GM12878 (cell line): ENCODE data around the gene DEK. TPM values are rescaled to one million over a fixed set of nuclear protein-coding genes. Genes with fewer than 3 reads are reported as not detected.

Experiments used
- ATAC-seq: fragments of 200-7000 bp; cut with Tn5 transposase; 3 replicates; pipeline ENCODE4 v1.9.1; 2020; ENCODE audit warnings: mild to moderate bottlenecking, moderate library complexity
- BruUV-seq: library from RNA; stranded (reverse); fragments of 400-500 nt; replicated peaks from 2 replicates; lab custom pipeline; 2021; lab: Mats Ljungman, UMichigan
- CTCF ChIA-PET: fragments of 300-600 bp; sonication (Branson Sonifier 250); formaldehyde crosslinking; extraction: SDS; loops from one replicate; lab custom pipeline; 2021; ENCODE audit warnings: inconsistent platforms; lab: Yijun Ruan, JAX
- POLR2A ChIA-PET: fragments of 350-600 bp; formaldehyde crosslinking; extraction: SDS; loops from one replicate; lab custom pipeline; 2021; ENCODE audit warnings: inconsistent platforms; lab: Charles Lee
- RAD21 ChIA-PET: fragments of 300-600 bp; sonication (Branson Sonifier 250); formaldehyde crosslinking; loops from one replicate; lab custom pipeline; 2023; ENCODE audit warnings: antibody characterized with exemption; ENCODE audit not compliant: unreplicated experiment; lab: Charles Lee
- SMC1A ChIA-PET: fragments of 300-600 bp; sonication (Branson Sonifier 250); formaldehyde crosslinking; loops from one replicate; lab custom pipeline; 2023; ENCODE audit not compliant: unreplicated experiment, uncharacterized antibody; lab: Charles Lee
- DNase-seq: peaks from one replicate; pipeline ENCODE4 v3.0.0-alpha.2; 2011; ENCODE audit warnings: low read depth, low spot score
- FAIRE-seq: peaks from 3 replicates; lab custom pipeline; 2011; peaks lifted over from hg19 to GRCh38; lab: Jason Lieb, UNC
- H2AFZ ChIP-seq: 2 replicates; pipeline ENCODE4 v1.6.0; 2011; ENCODE audit warnings: low read depth, low read length, control low read depth; ENCODE audit not compliant: control insufficient read depth
- H3K27ac ChIP-seq: 2 replicates; pipeline ENCODE4 v1.5.1; 2011; ENCODE audit warnings: control low read depth; ENCODE audit not compliant: control insufficient read depth, insufficient read depth
- H3K27me3 ChIP-seq, 2 experiments: replicated peaks in 1 of 2; 2 replicates each; pipeline versions ENCODE4 v1.6.0 to v1.6.1; 2011; ENCODE audit warnings: low read length in 1 of 2; ENCODE audit not compliant: control insufficient read depth in 2 of 2, insufficient read depth in 2 of 2
- H3K36me3 ChIP-seq, 2 experiments: 2 replicates each; pipeline ENCODE4 v1.5.1; 2011; ENCODE audit warnings: low read length in 1 of 2; ENCODE audit not compliant: control insufficient read depth in 2 of 2, insufficient read depth in 2 of 2
- H3K4me1 ChIP-seq: 2 replicates; pipeline ENCODE4 v1.6.1; 2011; ENCODE audit warnings: mild to moderate bottlenecking, low read length, moderate library complexity, mixed read lengths; ENCODE audit not compliant: control insufficient read depth, insufficient read depth
- H3K4me2 ChIP-seq: 2 replicates; pipeline ENCODE4 v1.6.0; 2011; ENCODE audit warnings: control low read depth; ENCODE audit not compliant: control insufficient read depth, insufficient read depth
- H3K4me3 ChIP-seq: fragments of 200-600 bp; sonication (generic); 2 replicates; pipeline ENCODE4 v1.5.1; 2016
- H3K79me2 ChIP-seq: 2 replicates; pipeline ENCODE4 v1.6.0; 2011; ENCODE audit warnings: low read length; ENCODE audit not compliant: control insufficient read depth, insufficient read depth
- H3K9ac ChIP-seq: 2 replicates; pipeline ENCODE4 v1.8.0; 2011; ENCODE audit warnings: low read length, control low read depth, mixed read lengths; ENCODE audit not compliant: control insufficient read depth, insufficient read depth
- H3K9me3 ChIP-seq: replicated peaks from 3 replicates; pipeline ENCODE4 v1.5.1; 2011; ENCODE audit warnings: mild to moderate bottlenecking, low read length; ENCODE audit not compliant: control insufficient read depth, insufficient read depth
- H4K20me1 ChIP-seq: 2 replicates; pipeline ENCODE4 v1.6.0; 2011; ENCODE audit not compliant: control insufficient read depth, insufficient read depth
- BMI1 ChIP-seq: fragments of 450-650 bp; IDR thresholded peaks from 2 replicates; pipeline ENCODE4 v1.6.1; 2016; ENCODE audit warnings: mild to moderate bottlenecking, moderate library complexity, borderline replicate concordance
- CHD1 ChIP-seq: IDR thresholded peaks from 2 replicates; pipeline ENCODE4 v1.6.1; 2012; ENCODE audit warnings: low read depth, low read length, improper control_type of control experiment
- CREM ChIP-seq: IDR thresholded peaks from 2 replicates; pipeline ENCODE4 v1.6.1; 2014; ENCODE audit warnings: antibody characterized with exemption, low read depth
- KLF5 ChIP-seq: fragments of 450-650 bp; IDR thresholded peaks from 2 replicates; pipeline ENCODE4 v1.6.1; 2014; ENCODE audit warnings: mild to moderate bottlenecking; ENCODE audit not compliant: partially characterized antibody
- MEF2A ChIP-seq: IDR thresholded peaks from 2 replicates; pipeline ENCODE4 v1.6.1; 2011; ENCODE audit warnings: low read depth, mild to moderate bottlenecking, low read length, moderate library complexity; ENCODE audit not compliant: insufficient read depth
- NBN ChIP-seq: fragments of 450-650 bp; IDR thresholded peaks from 2 replicates; pipeline ENCODE4 v1.6.1; 2016
- NFYB ChIP-seq: IDR thresholded peaks from 2 replicates; pipeline ENCODE4 v1.6.1; 2011; ENCODE audit warnings: low read depth, mild to moderate bottlenecking, low read length, improper control_type of control experiment, moderate library complexity; ENCODE audit not compliant: insufficient read depth
- RAD21 ChIP-seq: IDR thresholded peaks from 2 replicates; pipeline ENCODE4 v1.6.1; 2011; ENCODE audit warnings: mild to moderate bottlenecking, low read depth, low read length, moderate library complexity; ENCODE audit not compliant: insufficient read depth
- RB1 ChIP-seq: fragments of 450-650 bp; formaldehyde crosslinking; IDR thresholded peaks from 2 replicates; pipeline ENCODE4 v1.6.1; 2017; ENCODE audit warnings: mild to moderate bottlenecking, borderline replicate concordance
- RUNX3 ChIP-seq: IDR thresholded peaks from 2 replicates; pipeline ENCODE4 v1.6.1; 2012; ENCODE audit warnings: low read length, inconsistent platforms
- SRF ChIP-seq, 2 experiments: IDR thresholded peaks; 2 replicates each; pipeline ENCODE4 v1.6.1; 2011; ENCODE audit warnings: low read depth in 2 of 2, low read length in 2 of 2, mild to moderate bottlenecking in 1 of 2, moderate library complexity in 1 of 2
- WGBS: methylation state at CpG from one replicate; pipeline ENCODE4 v1.1.6; 2016; ENCODE audit warnings: low lambda C conversion rate; ENCODE audit not compliant: insufficient replicate concordance, insufficient coverage; ENCODE audit errors: missing lambda C conversion rate; 5-methylcytosine and 5-hydroxymethylcytosine counted together
- in situ Hi-C: fragments of 300-500 bp; cut with MboI; formaldehyde crosslinking; loops from 9 replicates; pipeline ENCODE4 v1.14.3; 2018; ENCODE audit warnings: mixed read lengths
- intact Hi-C: fragments of 100-400 bp; cut with micrococcal nuclease; formaldehyde crosslinking; loops from one replicate; pipeline ENCODE4 v1.14.2; 2022; ENCODE audit not compliant: unreplicated experiment
- polyA plus RNA-seq, 11 experiments: library from polyadenylated mRNA; depleted of rRNA in 4 of 11; unstranded in 6 of 11; stranded (reverse) in 5 of 11; fragments of >200 nt; fragmentation: Nextera tagmentation in 4 of 11; fragmentation: Illumina TruSeq in 1 of 11; extraction: Ambion mirVana in 4 of 11; extraction: Trizol in 1 of 11; gene quantifications; 1 replicate in 1 of 11; 2 replicates in 10 of 11; pipeline versions ENCODE4 v1.2.1 to v1.2.3, GENCODE V29; 2011 to 2016; ENCODE audit warnings: inconsistent platforms in 2 of 11, missing spikeins in 2 of 11, low read depth in 1 of 11
- total RNA-seq, 4 experiments: library from RNA; depleted of rRNA in 3 of 4; stranded (reverse); fragments of >200 nt in 3 of 4; fragmentation: Illumina TruSeq in 1 of 4; extraction: Trizol in 1 of 4; gene quantifications; 2 replicates each; pipeline versions ENCODE4 v1.2.1 to v1.2.3, GENCODE V29; 2013 to 2021
- TF ChIP-seq, protein P1 (sequence below): IDR thresholded peaks from 2 replicates; pipeline ENCODE4 v1.6.1; 2011; ENCODE audit warnings: borderline replicate concordance, low read depth, mild to moderate bottlenecking, moderate library complexity, mixed read lengths, low read length; ENCODE audit not compliant: insufficient read depth; ENCODE audit errors: extremely low read length

Gene DEK
- total and polyA plus RNA-seq, 10 of the 15 experiments (the other 5 are each of a cell fraction or from before 2014, with no cell fraction given), result 111 to 346 (median 196) TPM

DNA sequence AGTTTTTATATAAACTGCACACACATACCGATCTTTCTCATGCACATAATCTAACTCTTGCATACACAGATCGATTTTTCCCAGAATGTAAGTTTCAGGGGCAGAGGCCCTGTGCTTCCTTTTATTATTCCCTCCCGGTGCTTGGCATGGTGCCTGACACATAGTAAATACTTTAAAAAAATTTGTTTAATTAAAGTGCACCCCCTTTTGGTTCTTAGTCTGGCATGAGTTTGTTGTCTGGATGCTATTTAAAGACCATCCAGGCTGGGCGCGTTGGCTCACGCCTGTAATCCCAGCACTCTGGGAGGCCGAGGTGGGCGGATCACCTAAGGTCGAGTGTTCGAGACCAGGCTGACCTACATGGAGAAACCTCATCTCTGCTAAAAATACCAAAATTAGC, 5.4 kb upstream of the DEK start:
- no peak for ATAC-seq
- 79% methylated on average over 10 of the region's 10 CpGs for WGBS
- Histone ChIP-seq H3K79me2 (peaks cover 6% of the 10 kb centered on the region), H3K9me3 (peaks cover 4% of the 10 kb centered on the region)
- BruUV-seq, result no TSS peak
- intact Hi-C loops, result no loop called here
- no peak for TF ChIP-seq CHD1
- no peak for TF ChIP-seq MEF2A
- TF ChIP-seq NBN, result no peak
- TF ChIP-seq CREM, result no peak
- no peak for TF ChIP-seq RAD21
- TF ChIP-seq, all 136 proteins: peak for 0
- ChIA-PET POLR2A (no interaction called here), RAD21 (no interaction called here), CTCF (interaction anchor here (1.2 kb wide), 1 partner anchor 54 kb away, joined by 3 read pairs; no protein-coding TSS in a partner anchor), SMC1A (no interaction called here)
- Histone ChIP-seq H3K36me3 (no peaks in the 10 kb centered on the region), H2AFZ (no peak overlapping the region), H3K9ac (no peak overlapping the region), H3K4me1 (peaks cover 8% of the 10 kb centered on the region; the same call in 1 of the 2 replicates), H3K4me2 (no peak overlapping the region), H3K4me3 (no peak overlapping the region), H3K27ac (no peak overlapping the region), H4K20me1 (no peaks in the 10 kb centered on the region), H3K27me3 (no peaks in the 10 kb centered on the region)
- no peak for FAIRE-seq
- DNase-seq, result no peak
- in situ Hi-C loops, result loop anchor here (10.0 kb wide), 1 partner anchor 275 kb away; no protein-coding TSS in a partner anchor

DNA sequence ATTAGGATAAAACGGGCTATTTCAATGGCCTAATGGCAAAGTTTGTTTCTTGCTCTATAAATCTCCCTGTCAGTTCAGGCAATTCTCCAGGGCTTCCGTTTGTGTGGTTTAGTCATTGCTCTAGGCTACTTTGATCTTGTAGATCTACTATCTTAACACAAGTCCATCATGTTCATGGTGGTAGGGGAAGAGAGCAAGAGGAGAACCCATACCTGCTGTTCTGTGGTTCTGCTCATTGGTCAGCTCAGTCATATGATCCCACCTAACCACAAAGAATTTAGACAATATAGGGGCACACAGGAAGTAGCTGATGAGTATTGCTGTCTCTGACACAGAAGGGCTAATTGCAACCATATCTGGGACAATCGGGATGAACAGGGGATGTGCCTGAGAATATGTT, 4.9 kb upstream of the DEK start:
- no TSS peak for BruUV-seq

More for the DNA sequence above, 4.9 kb upstream of the DEK start:
- Histone ChIP-seq H3K4me3 (no peak overlapping the region), H3K36me3 (no peaks in the 10 kb centered on the region), H3K9me3 (peaks cover 4% of the 10 kb centered on the region), H3K79me2 (peaks cover 8% of the 10 kb centered on the region), H3K27ac (no peak overlapping the region), H3K4me2 (0 out of 2 replicates have a peak overlapping the region, but pooled peaks have one; percentile 7), H3K4me1 (peaks cover 8% of the 10 kb centered on the region; the same call in 1 of the 2 replicates), H3K9ac (no peak overlapping the region), H4K20me1 (no peaks in the 10 kb centered on the region), H3K27me3 (no peaks in the 10 kb centered on the region), H2AFZ (peak overlapping the region; percentile 17; the same call in 1 of the 2 replicates)
- DNase-seq (no peak), FAIRE-seq (peak; percentile 47), ATAC-seq (peak; percentile 32; the same call in 2 of the 3 replicates)
- TF ChIP-seq NFYB (peak; percentile 51; the same call in 1 of the 2 replicates), RB1 (no peak), BMI1 (no peak), RUNX3 (peak; percentile 75), KLF5 (no peak), SRF (IDR thresholded peaks at IDR 0.05; ENCODE audit: low read depth in 2 of 2, low read length in 2 of 2) (0 out of 4 replicates have a peak, but pooled peaks of 1 of the 2 experiments have one; percentile 7)
- TF ChIP-seq, protein P1, sequence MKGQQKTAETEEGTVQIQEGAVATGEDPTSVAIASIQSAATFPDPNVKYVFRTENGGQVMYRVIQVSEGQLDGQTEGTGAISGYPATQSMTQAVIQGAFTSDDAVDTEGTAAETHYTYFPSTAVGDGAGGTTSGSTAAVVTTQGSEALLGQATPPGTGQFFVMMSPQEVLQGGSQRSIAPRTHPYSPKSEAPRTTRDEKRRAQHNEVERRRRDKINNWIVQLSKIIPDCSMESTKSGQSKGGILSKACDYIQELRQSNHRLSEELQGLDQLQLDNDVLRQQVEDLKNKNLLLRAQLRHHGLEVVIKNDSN, result peak; percentile 32
- RAD21 ChIA-PET, result no interaction called here
- POLR2A ChIA-PET, result no interaction called here
- SMC1A ChIA-PET, result no interaction called here
- 10% methylated on average over 3 of the region's 3 CpGs for WGBS
- CTCF ChIA-PET, result interaction anchor here (1.2 kb wide), 1 partner anchor 54 kb away, joined by 3 read pairs; no protein-coding TSS in a partner anchor
- intact Hi-C loops, result no loop called here
- in situ Hi-C loops, result loop anchor here (10.0 kb wide), 1 partner anchor 274 kb away; no protein-coding TSS in a partner anchor
